ENCODE data around the gene ABLIM2.
"Not testable (repeated sequence)": the region's sequence is repeated elsewhere in the genome, so short reads cannot be mapped to it uniquely, and the experiment has no call there.

ABLIM2 gene

GRCh38 chr4:7924163-7924562, 234.4 kb downstream of the ABLIM2 start:
- no peak for DNase-seq

DNA sequence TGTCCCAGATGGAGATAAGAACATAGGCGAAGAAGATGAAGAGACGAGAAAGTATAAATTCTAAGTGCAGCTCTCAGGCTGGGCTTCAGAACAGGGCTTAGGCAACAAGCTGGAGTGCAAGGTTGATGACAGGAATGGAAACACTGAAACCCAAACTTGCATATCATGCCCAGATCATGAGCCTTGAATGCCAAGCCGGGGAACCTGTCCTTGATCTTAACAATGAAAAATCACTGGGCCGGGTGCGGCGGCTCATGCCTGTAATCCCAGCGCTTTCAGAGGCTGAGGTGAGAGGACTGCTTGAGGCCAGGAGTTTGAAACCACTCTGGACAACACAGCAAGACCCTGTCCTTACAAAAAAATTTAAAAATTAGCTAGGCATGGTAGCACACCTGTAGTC, 236.1 kb downstream of the ABLIM2 start:
- no peak for DNase-seq

GRCh38 chr4:7918981-7919380, 239.6 kb downstream of the ABLIM2 start:
- no peak for DNase-seq

GRCh38 chr4:7918187-7918586, 240.4 kb downstream of the ABLIM2 start:
- DNase-seq, result not testable (repeated sequence)

DNA sequence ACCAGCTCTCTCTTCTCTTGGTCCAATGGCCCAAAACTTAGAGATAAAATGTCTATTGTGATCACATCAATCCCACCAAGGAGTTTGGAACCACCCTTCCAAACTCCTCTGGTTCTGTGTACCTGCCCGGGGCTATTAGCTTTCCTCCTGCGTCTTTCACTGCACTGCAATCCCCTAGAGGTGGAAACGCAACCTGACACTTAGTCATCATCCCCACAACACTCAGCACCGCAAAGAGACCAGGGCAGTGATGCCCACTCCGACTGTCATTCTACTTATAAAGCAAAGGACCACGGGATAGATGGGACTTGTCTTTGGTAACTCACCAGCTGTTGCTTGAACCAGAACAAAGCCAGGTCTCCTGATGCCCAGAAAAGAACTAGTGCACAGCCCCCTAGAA, 240.9 kb downstream of the ABLIM2 start:
- DNase-seq, result no peak

DNA sequence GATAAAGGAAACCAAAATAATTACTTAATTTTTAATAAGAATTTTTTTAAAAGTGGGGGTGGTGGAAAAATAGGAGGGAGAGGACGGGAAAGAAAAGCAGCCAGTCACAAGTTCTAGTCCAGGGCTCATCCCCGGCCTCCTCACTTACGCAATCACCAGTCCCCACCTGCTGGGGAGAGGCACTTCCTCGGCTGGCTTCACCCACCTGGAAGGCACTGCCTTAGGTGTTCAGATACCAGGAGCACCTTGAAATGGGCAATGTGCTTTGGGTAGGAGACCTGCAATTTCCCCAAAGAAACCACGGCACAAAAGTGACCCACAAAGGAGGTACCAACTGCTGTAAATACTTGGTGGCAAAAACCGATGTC, 242.8 kb downstream of the ABLIM2 start:
- no peak for DNase-seq

All from activated CD4-positive, CD25-positive, alpha-beta regulatory T cell (primary cell).